ENCODE data around the gene COL5A3.

- TF ChIP-seq CTCF (IDR thresholded peaks at IDR 0.05) (no peak), POLR2A (IDR thresholded peaks at IDR 0.05) (no peak)
These were observed 3.5 kb downstream of the COL5A3 start for GRCh38 chr19:10006752-10007323.

Data from testis (tissue), 2 donors.